GM12878 (cell line): ENCODE data around the gene FRAS1.

ENCODE experiments used
- E2F4 ChIP-seq: IDR thresholded peaks from 2 replicates; pipeline ENCODE4 v1.6.1; 2012; ENCODE audit warnings: low read depth, low read length, improper control_type of control experiment
- EGR1 ChIP-seq, 2 experiments: IDR thresholded peaks; 1 replicate in 1 of 2; 2 replicates in 1 of 2; pipeline ENCODE4 v1.6.1; 2011 to 2012; ENCODE audit warnings: low read depth in 2 of 2, low read length in 2 of 2, borderline replicate concordance in 1 of 2, mild to moderate bottlenecking in 1 of 2, moderate library complexity in 1 of 2
- JUND ChIP-seq: IDR thresholded peaks from 2 replicates; pipeline ENCODE4 v1.6.1; 2012; ENCODE audit warnings: low read depth, mild to moderate bottlenecking, low read length, improper control_type of control experiment, moderate library complexity
- REST ChIP-seq: IDR thresholded peaks from 2 replicates; pipeline ENCODE4 v1.6.1; 2012; ENCODE audit warnings: mild to moderate bottlenecking, low read depth, low read length
- ZNF592 ChIP-seq: fragments of 450-650 bp; IDR thresholded peaks from 2 replicates; pipeline ENCODE4 v1.6.1; 2017; ENCODE audit warnings: mild to moderate bottlenecking, moderate library complexity

GRCh38 chr4:78310740-78311115, 253.6 kb downstream of the FRAS1 start:
- no peak for TF ChIP-seq ZNF592
- no peak for TF ChIP-seq EGR1 (IDR thresholded peaks at IDR 0.05; ENCODE audit: borderline replicate concordance in 1 of 2, low read depth in 2 of 2, low read length in 2 of 2)
- no peak for TF ChIP-seq REST
- TF ChIP-seq JUND = no peak
- no peak for TF ChIP-seq E2F4
